NB4 (cell line): ENCODE data around the gene ROBO4.

Experiments used
- DNase-seq: peaks from one replicate; pipeline ENCODE4 v3.0.0; 2010; ENCODE audit warnings: low read depth
- H3K4me3 ChIP-seq: one replicate; pipeline ENCODE4 v1.5.1; 2011; ENCODE audit warnings: mild to moderate bottlenecking, low read depth, low read length, moderate library complexity
- MYC ChIP-seq: IDR thresholded peaks from 2 replicates; pipeline ENCODE4 v1.6.1; 2011; ENCODE audit warnings: low read depth, low read length
- POLR2A ChIP-seq: IDR thresholded peaks from 2 replicates; pipeline ENCODE4 v1.6.1; 2011; ENCODE audit warnings: mild to moderate bottlenecking; ENCODE audit not compliant: insufficient read length; ENCODE audit errors: extremely low read depth
- TF ChIP-seq, protein P1 (sequence below): IDR thresholded peaks from one replicate; pipeline ENCODE4 v1.5.1; 2012; ENCODE audit warnings: low read depth, low read length
- TF ChIP-seq, protein P2 (sequence below): IDR thresholded peaks from 2 replicates; pipeline ENCODE4 v1.6.1; 2011; ENCODE audit warnings: low read depth, low read length

The ROBO4 gene

DNA sequence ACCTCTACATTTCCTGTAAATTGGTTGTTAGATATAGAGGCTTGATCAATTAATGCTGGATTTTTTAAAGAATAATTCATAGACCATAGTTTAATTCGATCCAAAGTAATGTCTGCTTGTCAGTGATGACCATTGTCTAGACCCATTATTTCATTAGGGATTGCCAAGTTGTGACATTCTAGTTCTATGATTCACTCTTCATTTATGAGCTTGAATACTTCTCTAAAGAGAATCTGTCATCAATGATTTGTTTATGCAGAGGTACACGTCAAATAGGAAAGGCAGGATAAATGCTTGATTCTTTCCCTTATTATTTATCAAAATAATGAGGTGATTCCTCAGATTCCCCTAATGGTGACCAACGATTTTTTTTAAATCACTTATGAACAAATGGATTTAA is 56.5 kb downstream of the ROBO4 start:
- no peak for DNase-seq
- no peak for TF ChIP-seq MYC
- TF ChIP-seq, protein P1, sequence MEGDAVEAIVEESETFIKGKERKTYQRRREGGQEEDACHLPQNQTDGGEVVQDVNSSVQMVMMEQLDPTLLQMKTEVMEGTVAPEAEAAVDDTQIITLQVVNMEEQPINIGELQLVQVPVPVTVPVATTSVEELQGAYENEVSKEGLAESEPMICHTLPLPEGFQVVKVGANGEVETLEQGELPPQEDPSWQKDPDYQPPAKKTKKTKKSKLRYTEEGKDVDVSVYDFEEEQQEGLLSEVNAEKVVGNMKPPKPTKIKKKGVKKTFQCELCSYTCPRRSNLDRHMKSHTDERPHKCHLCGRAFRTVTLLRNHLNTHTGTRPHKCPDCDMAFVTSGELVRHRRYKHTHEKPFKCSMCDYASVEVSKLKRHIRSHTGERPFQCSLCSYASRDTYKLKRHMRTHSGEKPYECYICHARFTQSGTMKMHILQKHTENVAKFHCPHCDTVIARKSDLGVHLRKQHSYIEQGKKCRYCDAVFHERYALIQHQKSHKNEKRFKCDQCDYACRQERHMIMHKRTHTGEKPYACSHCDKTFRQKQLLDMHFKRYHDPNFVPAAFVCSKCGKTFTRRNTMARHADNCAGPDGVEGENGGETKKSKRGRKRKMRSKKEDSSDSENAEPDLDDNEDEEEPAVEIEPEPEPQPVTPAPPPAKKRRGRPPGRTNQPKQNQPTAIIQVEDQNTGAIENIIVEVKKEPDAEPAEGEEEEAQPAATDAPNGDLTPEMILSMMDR: no peak
- TF ChIP-seq POLR2A: no peak
- TF ChIP-seq, protein P2, sequence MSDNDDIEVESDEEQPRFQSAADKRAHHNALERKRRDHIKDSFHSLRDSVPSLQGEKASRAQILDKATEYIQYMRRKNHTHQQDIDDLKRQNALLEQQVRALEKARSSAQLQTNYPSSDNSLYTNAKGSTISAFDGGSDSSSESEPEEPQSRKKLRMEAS: no peak
- H3K4me3 ChIP-seq: no peak overlapping the region

DNA sequence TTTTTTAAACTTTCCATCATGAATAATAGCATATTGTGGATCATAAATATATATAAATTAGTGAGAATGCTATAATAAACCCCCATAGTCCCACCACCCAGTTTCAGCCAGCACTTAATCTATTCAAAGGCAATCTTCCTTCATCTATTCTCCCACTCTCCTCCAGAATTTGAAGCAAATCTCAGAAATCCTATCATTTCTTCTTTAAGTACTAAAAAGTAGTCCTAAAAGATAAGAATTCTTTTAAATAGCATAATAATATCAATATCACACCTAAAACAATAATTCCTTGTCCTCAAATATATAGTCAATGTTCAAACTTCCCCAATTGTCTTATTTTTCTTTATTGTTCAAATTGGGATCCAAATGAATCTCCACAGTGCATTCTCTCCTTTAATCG is 57.0 kb downstream of the ROBO4 start:
- H3K4me3 ChIP-seq: no peak overlapping the region
- DNase-seq: no peak
- TF ChIP-seq, protein P1: no peak
- TF ChIP-seq POLR2A (no peak), MYC (no peak)
- TF ChIP-seq, protein P2: no peak

DNA sequence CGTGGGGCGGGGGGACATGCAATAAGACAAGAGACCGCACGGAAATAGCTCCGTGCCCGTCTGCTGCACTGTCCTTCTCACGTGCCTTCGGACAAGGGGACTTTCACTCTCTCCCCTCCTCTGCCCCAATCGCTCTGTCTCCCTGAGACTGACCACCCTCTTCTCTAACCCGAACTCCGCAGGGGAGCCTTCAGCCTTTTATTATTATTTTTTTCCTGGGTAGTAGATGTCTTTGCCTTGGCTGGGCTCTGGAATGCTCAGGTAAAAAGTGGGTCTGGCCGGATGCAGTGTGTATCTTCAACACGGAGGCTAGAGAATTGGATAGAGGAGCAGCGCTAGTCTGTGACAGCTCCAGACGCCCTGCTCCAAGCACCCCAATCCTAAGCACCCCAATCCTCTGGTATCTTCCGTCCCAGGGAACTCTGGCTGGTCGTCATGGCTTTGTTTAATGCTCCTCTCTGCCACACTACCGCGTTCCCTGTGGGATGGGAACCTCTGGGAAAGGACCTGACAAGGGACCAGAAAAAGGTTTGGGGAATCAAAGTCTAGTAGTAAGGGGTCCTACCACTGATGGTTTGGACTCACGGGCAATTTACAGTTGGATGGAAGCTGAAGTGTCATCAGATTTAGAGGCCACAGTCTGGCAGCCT is 57.6 kb downstream of the ROBO4 start:
- TF ChIP-seq, protein P2: no peak
- no peak for TF ChIP-seq MYC
- TF ChIP-seq, protein P1: no peak
- no peak for TF ChIP-seq POLR2A
- no peak for DNase-seq
- no peak overlapping the region for H3K4me3 ChIP-seq

DNA sequence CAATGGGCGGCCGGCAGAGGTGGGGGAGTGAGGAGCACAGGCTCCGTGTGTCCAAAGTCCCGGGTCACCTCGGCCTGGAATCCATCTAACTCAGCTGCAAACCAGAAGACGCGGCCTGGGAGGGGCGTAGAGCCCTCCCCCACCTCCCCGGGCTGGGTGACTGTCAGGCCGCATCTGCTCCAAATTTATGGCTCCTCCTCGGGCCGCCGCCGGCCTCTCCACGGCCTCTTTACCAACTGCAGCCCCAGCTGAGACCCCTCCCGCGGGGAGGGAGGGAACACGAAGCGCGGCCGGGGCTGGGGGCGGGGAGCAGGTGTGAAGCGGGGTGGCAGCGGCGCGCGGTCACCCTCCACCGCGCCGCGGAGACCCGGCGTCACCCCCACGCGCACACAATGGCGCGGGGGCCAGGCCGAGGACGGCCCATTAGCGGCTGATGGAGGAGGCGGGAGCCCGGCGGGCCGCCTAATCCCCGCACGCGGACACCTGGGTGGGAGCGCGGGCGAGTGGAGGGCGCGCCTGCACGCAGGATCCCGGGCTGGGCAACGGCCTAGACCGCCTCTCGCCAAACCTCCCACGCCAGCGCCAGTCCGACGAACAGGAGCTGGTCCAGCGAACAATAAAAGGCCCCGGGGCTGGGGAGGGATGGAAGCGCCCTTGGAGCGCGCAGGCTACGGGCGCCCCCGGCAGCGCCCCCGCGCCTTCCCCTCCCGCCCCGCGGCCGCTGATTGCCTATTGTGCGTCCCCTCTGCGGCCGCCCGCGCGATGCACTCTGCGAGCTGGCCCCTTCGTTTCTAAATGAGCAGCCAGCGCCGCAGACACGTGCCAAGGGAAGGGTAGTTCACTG is 58.3 kb downstream of the ROBO4 start:
- no peak for DNase-seq
- TF ChIP-seq POLR2A (no peak), MYC (no peak)
- TF ChIP-seq, protein P2: no peak
- TF ChIP-seq, protein P1: no peak
- H3K4me3 ChIP-seq: no peak overlapping the region

DNA sequence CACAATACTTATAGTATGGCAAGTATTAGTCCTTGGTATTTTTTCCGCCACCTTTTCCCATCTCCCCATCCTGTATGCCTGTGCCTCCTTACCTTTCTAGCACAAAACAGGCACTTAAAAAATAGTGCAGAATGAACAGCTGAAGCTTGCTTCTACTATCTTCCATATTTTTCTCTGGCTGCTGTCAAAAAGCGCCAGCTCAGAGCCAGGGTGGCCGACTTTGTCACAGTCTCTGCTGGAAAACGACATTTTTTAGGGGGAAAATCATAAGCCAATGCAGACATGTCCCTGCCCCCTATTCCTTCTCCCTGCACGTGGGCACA is 58.9 kb downstream of the ROBO4 start:
- H3K4me3 ChIP-seq: no peak overlapping the region
- TF ChIP-seq, protein P1: no peak
- no peak for TF ChIP-seq MYC
- DNase-seq: no peak
